8988T (cell line): Measurements from ENCODE around the gene SLC25A46.
"Not testable (repeated sequence)": the region's sequence is repeated elsewhere in the genome, so short reads cannot be mapped to it uniquely, and the experiment has no call there.

Experiments used
- DNase-seq: peaks from one replicate; pipeline ENCODE4 v3.0.0; 2011

The SLC25A46 gene

DNA sequence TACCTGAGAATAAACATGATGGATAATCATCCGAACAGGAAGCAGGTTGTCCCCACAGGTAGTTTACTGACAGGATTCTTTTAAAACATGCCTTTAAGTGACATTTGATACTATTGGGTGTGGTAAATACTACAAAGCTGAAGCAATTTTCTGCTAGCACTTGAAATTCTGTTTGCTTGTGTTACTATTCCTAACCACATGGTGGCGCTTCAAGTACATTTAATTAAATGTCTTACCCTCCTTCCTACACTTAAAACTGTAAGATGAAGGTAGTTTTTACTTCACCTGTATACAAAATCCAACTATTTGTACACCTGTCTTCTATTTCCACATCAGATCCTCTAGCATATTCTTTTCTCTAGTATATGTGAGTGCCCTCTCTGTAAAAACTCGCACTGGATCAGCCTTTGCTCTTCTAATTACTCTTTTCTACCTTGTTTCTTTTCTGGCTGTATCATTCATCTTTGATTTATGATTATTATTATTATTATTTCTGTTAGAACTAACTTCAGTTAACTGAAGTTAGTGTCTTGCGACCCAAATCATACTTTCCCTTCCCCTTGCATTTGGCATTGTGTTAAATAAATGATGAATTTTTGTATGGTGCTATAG is 18.4 kb downstream of the SLC25A46 start:
- DNase-seq: no peak

DNA sequence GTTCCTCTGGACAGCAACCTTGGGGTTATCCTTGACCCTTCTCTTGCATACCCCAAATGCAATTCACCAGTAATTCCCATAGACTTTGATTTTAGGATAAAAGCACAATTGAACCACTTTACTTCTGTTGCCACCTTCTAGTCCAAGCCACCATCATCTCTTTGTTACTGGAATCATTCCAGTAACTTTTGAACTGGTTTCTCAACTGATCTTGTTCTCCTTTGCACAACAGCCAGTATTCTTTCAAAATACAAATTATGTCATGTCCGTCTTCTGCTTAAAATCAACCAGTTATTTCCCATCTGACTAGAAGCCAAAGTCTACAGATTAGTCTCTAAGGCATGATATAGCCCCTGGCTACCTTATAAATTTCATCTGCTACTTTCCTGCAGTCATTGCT is 21.4 kb downstream of the SLC25A46 start:
- DNase-seq: no peak

DNA sequence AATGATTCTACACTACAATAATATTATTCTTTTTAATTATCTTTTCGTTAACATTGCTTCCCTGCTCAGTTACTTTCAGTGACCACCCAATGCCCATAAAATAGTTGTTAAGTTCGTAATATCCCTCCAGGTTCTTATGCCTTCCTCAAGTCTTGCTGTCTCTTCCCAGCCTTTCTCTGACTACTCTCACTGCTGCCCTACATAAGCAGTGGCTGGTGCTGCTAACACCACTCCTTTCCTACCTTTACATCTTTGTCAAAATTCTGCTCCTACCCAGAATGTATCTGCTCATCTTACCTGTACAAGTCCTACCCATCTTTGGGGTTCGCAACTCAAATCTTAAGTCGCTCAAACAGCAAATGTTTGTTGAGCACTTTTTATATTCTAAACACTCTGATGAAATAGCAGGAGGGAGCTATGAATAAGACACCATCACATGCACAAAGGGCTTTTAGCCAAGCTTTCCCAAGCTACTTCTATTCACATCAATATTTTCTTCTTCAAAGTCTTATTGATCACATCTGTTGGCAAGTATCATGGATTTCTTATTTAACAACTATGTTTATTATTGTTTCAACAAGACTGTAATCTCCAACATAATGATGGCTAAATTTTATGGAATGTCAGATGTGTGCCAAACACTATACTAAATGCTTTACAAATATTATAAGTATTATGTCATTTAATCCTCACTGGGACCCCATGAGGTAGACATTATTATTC is 29.5 kb downstream of the SLC25A46 start:
- DNase-seq: no peak

DNA sequence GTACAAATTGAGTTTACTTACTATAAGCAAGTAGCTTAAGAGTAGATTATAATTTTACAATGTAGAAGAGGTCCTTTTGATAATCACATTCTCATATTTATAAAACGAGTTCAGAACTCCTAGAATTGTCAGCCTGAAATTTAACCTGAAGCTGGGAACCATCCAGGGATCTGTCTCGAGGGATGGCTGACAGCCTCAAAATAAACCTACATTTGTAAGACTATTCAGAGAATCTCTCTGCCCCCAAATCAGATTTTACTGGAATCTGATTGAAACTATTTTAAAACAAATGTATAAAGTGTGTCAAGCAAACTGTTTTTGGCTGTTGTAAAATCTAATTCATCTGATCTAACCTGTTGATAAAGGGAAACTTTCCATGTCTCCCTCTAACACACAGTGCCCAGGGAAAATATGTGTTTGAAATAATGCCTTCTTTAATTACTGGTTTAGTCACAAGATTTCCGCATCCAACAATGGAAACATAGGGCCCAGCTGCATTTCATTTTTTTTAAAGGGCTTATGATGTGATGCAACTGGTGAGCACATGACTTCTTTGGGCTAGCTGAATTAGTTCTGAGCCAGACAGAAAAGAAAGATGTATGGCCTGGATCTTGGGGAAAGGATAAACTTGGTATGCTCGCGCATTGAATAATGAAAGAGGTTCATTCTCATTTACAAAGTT is 30.3 kb downstream of the SLC25A46 start:
- DNase-seq: no peak

DNA sequence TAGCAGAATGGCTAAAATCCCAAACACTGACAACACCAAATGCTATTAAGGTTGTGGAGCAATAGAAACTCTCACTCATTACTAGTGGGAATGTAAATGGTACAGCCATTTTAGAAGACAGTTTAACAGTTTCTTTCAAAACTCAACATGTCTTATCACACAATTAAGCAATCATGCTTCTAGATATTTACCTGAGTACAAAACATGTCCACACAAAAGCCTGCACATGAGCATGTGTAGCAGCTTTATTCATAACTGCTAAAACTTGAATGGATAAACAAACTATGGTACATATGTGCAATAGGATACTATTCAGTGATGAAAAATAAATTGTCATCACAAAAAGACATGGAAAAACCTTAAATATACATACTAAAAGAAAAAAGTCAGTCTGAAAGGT is 31.5 kb downstream of the SLC25A46 start:
- no peak for DNase-seq

DNA sequence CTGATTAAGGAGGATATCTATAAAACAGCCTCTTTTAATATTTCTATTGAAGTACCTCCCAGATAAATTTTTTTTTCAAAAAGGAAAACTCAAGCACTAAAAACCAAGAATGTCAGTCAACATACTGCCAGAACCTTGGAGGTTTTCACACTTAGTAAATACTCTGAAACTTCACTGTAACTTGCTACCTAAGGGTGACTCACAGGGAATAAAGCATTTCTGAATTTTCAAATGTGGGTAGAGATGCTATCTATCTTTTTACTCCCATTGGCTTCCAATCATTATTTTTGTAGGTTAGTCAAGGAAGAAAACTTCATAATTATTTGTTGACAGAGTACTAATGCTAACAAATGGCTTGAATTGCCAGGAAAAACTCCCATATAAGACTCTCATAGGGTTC is 46.1 kb downstream of the SLC25A46 start:
- no peak for DNase-seq

DNA sequence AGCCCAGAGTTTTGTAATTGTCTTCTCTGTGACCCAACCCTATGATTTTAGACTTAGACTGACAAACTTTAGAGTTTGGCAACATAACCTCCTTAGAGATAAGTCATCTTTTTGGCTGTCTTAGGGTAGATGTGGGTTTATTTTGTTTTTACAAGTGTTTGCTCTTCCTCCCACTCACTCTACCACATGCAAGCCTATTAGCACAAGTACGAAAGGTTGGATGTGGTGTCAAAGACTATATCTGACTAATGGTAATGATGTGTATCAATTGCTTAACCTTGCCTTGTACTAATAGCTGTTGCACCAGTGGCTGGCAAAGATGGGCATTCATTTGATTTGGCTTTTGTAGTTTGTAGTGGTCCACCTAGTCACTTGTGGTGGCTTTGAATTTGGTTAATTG is 46.5 kb downstream of the SLC25A46 start:
- no peak for DNase-seq

DNA sequence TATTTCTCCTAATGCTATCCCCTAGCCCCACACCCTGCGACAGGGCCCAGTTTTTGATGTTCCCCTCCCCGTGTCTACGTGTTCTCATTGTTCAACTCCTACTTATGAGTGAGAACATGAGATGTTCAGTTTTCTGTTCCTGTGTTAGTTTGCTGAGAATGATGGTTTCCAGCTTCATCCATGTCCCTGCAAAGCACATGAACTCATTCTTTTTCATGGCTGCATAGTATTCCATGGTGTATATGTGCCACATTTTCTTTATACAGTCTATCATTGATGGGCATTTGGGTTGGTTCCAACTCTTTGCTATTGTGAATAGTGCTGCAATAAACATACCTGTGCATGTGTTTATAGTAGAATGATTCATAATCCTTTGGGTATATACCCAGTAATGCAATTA is 49.2 kb downstream of the SLC25A46 start:
- not testable (repeated sequence) for DNase-seq

DNA sequence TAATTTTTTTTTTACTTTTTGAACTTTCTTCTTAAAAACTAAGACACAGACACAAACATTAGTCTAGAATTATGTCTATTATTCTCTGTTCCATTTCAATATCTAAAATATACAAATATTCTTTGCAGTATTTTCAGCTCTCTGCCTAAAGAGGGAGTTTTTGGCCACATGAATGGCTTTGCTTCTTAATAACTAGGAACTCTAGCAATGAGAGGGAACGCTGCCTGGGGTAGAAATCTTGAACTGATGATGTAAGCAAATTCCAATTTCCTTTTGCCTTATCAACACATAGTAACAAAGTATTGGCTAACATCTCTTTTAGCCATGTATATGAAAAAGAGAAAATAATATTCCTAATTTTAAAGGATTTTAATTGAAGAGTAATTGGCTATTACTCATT is 51.9 kb downstream of the SLC25A46 start:
- DNase-seq: no peak

DNA sequence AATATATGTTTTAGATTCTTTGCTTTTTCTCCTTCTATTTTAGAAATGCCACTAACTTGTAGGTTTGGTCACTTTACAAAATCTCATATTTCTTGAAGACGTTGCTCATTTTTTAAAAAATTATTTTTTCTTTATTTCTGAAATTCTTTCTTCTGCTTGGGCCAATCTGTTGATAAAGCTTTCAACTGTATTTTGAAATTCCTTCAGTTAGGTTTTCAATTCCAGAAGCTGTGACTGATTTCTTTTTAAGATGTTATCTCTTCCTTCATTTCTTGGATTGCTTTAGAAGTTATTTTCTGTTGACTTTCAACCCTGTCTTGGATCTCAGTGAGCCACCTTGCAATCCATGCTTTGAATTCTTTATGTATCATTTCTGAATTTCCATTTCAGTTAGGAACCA is 64.2 kb downstream of the SLC25A46 start:
- DNase-seq: no peak

DNA sequence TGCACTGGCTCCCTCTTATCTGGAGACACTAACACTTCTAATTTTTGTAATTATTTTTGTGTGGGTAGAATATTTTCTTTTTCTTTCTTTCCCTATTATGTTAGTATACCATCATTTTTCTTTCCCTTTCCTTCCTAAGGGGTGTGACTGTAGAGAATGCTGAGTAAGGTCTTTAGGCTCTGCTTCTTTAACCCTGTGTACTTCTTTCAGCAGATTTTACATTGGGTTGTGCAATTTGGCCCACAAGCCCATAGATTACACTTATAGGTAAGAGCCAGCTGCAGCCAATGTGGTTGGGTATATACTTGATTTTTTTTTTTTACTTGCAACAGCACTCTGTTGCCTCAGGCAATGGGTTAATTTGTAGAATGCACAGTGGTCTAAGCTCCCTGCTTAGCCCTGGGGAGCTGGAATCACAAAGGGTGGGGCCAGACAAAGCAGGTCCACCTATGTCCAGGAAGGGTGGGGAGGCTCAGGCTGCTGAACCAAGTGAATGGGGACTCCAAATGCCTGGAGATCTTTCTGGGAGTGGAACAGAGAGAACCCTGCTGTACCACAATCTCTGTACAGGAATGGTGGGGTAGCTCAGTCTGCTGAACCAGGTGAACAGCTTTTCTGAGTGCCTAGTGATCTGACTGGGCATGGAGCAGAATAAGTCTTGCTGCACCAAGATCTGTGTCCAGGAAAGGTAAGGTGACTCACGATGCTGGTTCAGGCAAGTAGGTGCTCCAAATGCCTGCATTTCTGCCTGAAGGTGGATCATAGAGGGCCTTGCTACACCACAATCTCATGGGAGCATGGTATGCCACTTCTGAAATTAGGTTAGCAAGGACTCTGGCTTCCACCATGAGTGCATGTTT is 64.9 kb downstream of the SLC25A46 start:
- no peak for DNase-seq

DNA sequence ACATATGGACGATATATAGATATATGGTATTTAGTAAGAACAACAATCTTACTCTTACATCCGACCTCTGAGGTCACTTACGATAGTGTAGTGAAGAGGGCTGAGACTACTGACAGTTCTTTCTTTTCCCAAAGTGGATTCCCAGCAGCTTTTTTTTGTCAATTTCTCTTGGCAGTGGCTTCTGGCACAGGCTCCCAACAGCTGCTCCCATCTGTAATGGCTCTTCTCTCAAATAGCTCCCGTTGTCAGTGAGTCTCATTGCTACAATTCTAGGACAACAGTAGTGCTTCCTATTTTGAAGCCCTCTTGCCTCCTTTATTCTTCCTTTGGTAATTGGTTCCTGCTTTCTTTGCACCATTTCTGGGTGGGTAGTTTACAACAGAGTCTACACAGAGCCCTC is 68.4 kb downstream of the SLC25A46 start:
- DNase-seq: no peak

DNA sequence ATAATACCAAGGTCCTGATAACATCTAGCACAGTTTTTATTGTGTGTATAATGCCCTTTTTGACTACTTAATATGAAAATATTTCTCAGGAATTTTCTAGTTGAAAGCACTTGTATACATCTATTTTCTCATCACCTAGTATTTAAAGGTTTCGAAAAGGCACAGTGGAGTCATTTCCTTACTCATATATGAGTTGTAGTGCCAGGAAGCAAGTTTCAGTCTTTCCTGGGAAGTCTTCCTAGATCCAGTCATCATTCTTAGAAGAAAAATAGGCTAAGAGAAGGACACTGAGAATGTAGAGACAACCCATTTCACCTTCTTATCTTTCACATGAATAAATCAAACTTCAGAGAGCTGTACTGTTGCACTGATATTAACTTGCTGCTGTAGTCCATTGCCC is 70.2 kb downstream of the SLC25A46 start:
- no peak for DNase-seq
